OCI-M1 (cell line): Measurements from ENCODE around the gene SERPINB7.

Experiments
- DNase-seq: peaks from one replicate; lab custom pipeline; 2025; lab: John Stamatoyannopoulos, UW

Gene SERPINB7

DNA sequence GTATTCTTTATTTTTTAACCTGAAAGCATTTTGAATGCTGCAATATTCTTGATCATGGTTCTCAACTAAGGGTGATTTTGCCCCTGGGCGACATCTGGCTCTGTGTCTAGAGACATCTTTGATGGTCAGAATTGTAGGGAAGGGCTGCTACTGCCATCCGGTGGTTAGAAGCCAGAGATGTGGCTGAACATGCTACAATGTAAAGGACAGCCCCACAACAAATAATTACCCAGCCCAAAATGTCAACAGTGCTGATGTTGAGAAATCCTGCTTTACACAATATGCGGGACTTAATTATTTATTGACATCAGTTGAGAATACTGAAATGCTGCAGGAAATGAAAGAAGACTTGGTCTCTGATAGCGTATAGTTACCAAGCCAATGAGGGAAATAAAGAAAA, 74.8 kb downstream of the SERPINB7 start:
- peak; percentile 42 for DNase-seq

DNA sequence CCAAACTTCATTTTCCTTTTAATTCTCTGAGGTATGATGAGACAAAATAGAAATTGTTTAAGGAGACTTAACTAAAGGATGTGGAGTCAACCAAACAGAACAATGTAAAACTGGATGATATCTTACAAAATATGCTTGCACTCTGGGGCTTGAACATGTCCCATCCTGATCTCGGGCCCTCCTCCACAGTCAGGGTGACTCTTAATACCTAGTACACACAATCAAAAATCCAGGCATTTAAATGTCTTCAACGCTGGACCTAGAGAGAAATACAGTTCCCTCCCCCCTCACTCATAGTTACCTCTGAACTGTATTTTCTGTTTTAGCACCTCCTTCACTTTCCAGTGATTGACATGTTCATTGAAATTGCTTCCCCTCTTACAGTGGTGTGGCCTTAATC, 75.4 kb downstream of the SERPINB7 start:
- no peak for DNase-seq
